RWPE1 (cell line): ENCODE results near the gene CYP3A7.
"Not testable (repeated sequence)": the region's sequence is repeated elsewhere in the genome, so short reads cannot be mapped to it uniquely, and the experiment has no call there.

Experiments used
- CTCF ChIA-PET: fragments of 350-600 bp; sonication (Branson Sonifier 250); formaldehyde crosslinking; extraction: SDS; loops from one replicate; lab custom pipeline; 2021; lab: Yijun Ruan, JAX
- POLR2A ChIA-PET: fragments of 400-600 bp; formaldehyde crosslinking; extraction: SDS; loops from one replicate; lab custom pipeline; 2020; ENCODE audit warnings: antibody characterized with exemption; ENCODE audit not compliant: low non-redundant PET; lab: Yijun Ruan, JAX
- DNase-seq: peaks from one replicate; pipeline ENCODE4 v3.0.0; 2012; ENCODE audit warnings: low spot score
- H3K27ac ChIP-seq: fragments of 450-650 bp; 2 replicates; pipeline ENCODE4 v1.5.1; 2017
- TF ChIP-seq, protein P1 (sequence below): fragments of 450-650 bp; conservative IDR thresholded peaks from 2 replicates; pipeline ENCODE4 v1.5.1; 2017; ENCODE audit warnings: low read depth, mild to moderate bottlenecking

CYP3A7 gene

DNA sequence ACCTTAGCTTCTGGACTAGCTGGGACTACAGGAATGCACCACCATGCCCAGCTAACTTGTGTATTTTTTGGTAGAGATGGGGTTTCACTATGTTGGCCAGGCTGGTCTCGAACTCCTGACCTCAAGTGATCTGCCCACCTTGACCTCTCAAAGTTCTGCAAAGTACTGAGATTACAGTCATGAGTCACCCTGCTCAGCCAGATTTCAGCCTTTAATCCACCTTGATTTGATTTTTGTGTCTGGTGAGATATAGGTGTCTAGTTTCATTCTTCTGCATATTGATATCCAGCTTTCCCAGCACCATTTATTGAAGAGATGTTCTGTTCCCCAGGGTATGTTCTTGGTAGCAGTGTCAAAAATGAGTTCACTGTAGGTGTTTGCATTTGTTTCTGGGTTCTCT lies 20.1 kb upstream of the CYP3A7 start:
- TF ChIP-seq, protein P1, sequence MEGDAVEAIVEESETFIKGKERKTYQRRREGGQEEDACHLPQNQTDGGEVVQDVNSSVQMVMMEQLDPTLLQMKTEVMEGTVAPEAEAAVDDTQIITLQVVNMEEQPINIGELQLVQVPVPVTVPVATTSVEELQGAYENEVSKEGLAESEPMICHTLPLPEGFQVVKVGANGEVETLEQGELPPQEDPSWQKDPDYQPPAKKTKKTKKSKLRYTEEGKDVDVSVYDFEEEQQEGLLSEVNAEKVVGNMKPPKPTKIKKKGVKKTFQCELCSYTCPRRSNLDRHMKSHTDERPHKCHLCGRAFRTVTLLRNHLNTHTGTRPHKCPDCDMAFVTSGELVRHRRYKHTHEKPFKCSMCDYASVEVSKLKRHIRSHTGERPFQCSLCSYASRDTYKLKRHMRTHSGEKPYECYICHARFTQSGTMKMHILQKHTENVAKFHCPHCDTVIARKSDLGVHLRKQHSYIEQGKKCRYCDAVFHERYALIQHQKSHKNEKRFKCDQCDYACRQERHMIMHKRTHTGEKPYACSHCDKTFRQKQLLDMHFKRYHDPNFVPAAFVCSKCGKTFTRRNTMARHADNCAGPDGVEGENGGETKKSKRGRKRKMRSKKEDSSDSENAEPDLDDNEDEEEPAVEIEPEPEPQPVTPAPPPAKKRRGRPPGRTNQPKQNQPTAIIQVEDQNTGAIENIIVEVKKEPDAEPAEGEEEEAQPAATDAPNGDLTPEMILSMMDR, result no peak
- DNase-seq, result no peak
- no peak overlapping the region for H3K27ac ChIP-seq
- ChIA-PET POLR2A (no interaction called here), CTCF (interaction anchor here (0.9 kb wide), 1 partner anchor 141 kb away, joined by 3 read pairs; no protein-coding TSS in a partner anchor)

DNA sequence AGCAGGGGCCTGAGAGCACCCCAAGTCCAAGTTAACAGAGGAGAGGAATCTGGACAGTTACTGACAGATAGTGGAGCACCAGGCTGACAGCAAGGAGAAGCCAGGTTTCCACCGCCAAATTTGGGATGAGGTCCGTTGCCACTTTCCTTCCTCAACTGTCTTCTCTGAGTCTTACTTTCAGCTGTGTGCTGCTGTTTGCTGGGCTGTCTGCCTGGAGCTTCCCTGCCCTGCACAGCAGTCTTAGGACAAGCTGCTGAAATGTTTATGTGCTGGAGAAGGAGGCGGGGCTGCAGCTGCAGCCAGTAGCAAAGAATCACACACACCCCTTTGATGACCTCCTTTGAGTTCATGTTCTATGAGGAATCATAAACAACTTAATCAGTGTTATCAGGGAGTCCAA lies 17.4 kb upstream of the CYP3A7 start:
- DNase-seq, result no peak
- TF ChIP-seq, protein P1, result no peak
- H3K27ac ChIP-seq, result peak overlapping the region; percentile 63
- ChIA-PET POLR2A (no interaction called here), CTCF (no interaction called here)

DNA sequence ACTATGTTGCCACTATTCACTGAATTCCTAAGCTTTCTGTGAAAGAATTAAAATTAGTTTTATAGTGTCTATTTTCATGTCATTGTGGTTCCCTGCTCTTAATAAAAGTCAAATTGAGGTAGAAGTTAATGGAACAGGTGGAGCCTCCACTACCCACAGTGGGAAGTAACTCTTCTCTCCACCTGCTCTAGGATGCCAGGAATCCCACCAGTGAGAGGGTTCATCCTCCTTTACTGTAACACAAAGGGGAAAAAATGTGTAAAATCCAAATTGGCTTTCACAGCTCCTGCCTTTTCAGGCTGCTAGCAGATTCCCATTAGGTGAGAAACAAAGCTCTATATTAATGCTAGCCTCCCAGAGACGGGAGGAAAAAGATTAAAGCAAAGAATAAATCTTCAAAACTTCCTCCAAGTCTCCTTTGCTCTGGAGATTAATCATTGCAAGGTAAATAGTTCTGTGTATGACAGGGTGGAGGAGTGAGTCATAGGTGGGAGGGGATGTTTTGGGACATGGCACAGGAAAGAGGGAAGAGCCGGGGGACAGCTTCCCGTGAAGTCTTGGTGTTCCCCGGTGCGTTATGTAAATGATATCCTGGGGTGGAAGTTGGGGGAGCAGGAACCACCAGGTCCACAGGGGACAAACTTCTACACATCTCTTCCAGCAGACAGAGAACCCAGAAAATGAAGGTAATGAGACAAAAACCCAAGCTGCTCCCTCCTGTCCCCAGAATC lies 16.5 kb upstream of the CYP3A7 start:
- DNase-seq, CTCF ChIA-PET, POLR2A ChIA-PET: not testable (repeated sequence)
- peak overlapping the region; percentile 63 for H3K27ac ChIP-seq

GRCh38 chr7:99748846-99749579 lies 14.0 kb upstream of the CYP3A7 start:
- no peak overlapping the region for H3K27ac ChIP-seq
- no peak for DNase-seq
- CTCF ChIA-PET, result no interaction called here
- TF ChIP-seq, protein P1, result no peak
- POLR2A ChIA-PET, result no interaction called here

DNA sequence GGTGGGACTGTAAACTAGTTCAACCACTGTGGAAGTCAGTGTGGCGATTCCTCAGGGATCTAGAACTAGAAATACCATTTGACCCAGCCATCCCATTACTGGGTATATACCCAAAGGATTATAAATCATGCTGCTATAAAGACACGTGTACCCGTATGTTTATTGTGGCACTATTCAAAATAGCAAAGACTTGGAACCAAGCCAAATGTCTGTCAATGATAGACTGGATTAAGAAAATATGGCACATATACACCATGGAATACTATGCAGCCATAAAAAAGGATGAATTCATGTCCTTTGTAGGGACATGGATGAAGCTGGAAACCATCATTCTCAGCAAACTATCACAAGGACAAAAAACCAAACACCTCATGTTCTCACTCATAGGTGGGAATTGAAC lies 11.9 kb upstream of the CYP3A7 start:
- DNase-seq, H3K27ac ChIP-seq, CTCF ChIA-PET, POLR2A ChIA-PET: not testable (repeated sequence)

DNA sequence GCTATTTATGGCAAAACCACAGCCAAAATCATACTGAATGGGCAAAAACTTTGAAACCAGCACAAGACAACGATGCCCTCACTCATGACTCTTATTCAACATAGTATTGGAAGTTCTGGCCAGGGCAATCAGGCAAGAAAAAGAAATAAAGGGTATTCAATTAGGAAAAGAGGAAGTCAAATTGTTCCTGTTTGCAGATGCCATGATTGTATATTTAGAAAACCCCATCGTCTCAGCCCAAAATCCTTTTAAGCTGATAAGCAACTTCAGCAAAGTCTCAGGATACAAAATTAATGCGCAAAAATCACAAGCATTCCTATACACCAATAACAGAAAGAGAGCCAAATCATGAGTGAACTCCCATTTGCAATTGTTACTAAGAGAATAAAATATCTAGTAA lies 10.4 kb upstream of the CYP3A7 start:
- DNase-seq, H3K27ac ChIP-seq, CTCF ChIA-PET, POLR2A ChIA-PET: not testable (repeated sequence)

GRCh38 chr7:99742737-99743394 lies 7.9 kb upstream of the CYP3A7 start:
- POLR2A ChIA-PET, result no interaction called here
- CTCF ChIA-PET, result no interaction called here
- TF ChIP-seq, protein P1, result no peak
- no peak for DNase-seq
- no peak overlapping the region for H3K27ac ChIP-seq

DNA sequence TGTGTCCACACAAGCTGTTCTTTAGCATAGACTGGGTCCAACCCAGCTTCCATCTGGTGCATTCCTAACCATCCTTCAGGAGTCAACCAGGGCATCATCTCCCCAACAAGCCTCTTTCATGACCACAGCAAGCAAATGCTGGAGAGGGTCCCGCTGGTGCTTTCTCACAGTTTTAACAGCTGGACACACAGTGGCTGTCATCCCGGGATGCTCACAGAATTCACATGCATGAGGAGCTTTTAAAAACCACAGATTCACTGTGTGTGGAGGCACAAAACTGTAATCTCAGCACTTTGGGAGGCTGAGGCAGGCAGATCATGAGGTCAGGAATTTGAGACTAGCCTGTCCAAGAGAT lies 6.4 kb upstream of the CYP3A7 start:
- DNase-seq, result no peak
- peak overlapping the region; percentile 63 for H3K27ac ChIP-seq
- TF ChIP-seq, protein P1, result no peak
- ChIA-PET POLR2A (interaction anchor here (0.6 kb wide), 1 partner anchor 270 kb away, joined by 11 read pairs; no protein-coding TSS in a partner anchor), CTCF (no interaction called here)
